ENCODE measurements around the gene TFF2.

GRCh38 chr21:42379426-42380215, 28.8 kb upstream of the TFF2 start:
- no peak for TF ChIP-seq ZNF239 (tag by site-specific recombination; IDR thresholded peaks at IDR 0.05)
- no peak for TF ChIP-seq ZNF391 (tag by site-specific recombination; IDR thresholded peaks at IDR 0.05; ENCODE audit: borderline replicate concordance, low read depth)
- no peak for TF ChIP-seq ZBTB1 (tag by site-specific recombination; IDR thresholded peaks at IDR 0.05)
- TF ChIP-seq CTCF (tag by site-specific recombination; IDR thresholded peaks at IDR 0.05), result no peak
- TF ChIP-seq KLF17 (tag by site-specific recombination; IDR thresholded peaks at IDR 0.05), result no peak
- TF ChIP-seq ZNF174 (tag by site-specific recombination; IDR thresholded peaks at IDR 0.05), result no peak
- TF ChIP-seq ZNF600 (tag by site-specific recombination; IDR thresholded peaks at IDR 0.05), result no peak
- no peak for TF ChIP-seq ZNF747 (tag by site-specific recombination; IDR thresholded peaks at IDR 0.05)
- no peak for TF ChIP-seq ZNF114 (tag by site-specific recombination; IDR thresholded peaks at IDR 0.05)

Data from HEK293 (cell line).